22Rv1 (cell line): ENCODE data around the gene TMEM139.

ENCODE experiments used
- CTCF ChIP-seq: fragments of 450-650 bp; IDR thresholded peaks from 2 replicates; pipeline ENCODE4 v1.5.1; 2017; ENCODE audit warnings: mild to moderate bottlenecking
- ZFX ChIP-seq: fragments of 450-650 bp; IDR thresholded peaks from 2 replicates; pipeline ENCODE4 v1.6.1; 2017; ENCODE audit warnings: antibody characterized with exemption, borderline replicate concordance

GRCh38 chr7:143300959-143301935 lies 16.5 kb downstream of the TMEM139 start:
- TF ChIP-seq CTCF, result no peak
- no peak for TF ChIP-seq ZFX
